ENCODE data around the gene ILDR2.

DNA sequence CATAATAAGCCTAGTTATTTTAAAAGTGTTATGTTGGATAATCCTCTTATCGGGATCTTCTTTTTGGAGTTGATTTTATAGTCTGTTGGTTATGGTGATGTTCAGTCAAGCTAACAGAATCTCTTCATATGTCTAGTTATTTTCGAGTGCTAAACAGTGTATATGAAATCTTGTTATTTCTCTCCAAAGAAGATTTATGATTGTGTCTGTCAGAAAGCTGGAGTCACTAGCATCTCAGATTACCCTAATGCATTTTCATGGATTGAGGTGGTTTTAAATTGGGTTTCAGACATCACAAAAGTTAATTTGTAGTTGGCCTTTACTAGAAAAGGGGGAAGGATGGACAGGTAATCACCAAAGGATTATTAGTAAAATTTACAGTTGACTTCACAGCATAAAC lies 27.0 kb upstream of the ILDR2 start:
- TF ChIP-seq, protein P1, sequence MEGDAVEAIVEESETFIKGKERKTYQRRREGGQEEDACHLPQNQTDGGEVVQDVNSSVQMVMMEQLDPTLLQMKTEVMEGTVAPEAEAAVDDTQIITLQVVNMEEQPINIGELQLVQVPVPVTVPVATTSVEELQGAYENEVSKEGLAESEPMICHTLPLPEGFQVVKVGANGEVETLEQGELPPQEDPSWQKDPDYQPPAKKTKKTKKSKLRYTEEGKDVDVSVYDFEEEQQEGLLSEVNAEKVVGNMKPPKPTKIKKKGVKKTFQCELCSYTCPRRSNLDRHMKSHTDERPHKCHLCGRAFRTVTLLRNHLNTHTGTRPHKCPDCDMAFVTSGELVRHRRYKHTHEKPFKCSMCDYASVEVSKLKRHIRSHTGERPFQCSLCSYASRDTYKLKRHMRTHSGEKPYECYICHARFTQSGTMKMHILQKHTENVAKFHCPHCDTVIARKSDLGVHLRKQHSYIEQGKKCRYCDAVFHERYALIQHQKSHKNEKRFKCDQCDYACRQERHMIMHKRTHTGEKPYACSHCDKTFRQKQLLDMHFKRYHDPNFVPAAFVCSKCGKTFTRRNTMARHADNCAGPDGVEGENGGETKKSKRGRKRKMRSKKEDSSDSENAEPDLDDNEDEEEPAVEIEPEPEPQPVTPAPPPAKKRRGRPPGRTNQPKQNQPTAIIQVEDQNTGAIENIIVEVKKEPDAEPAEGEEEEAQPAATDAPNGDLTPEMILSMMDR (conservative IDR thresholded peaks at IDR 0.05 in 1 of 2, IDR thresholded peaks at IDR 0.05 in 1 of 2; ENCODE audit: low read depth in 1 of 2, low read length in 2 of 2) = no peak
- TF ChIP-seq EZH2 (IDR thresholded peaks at IDR 0.05; ENCODE audit: low read length, missing control alignments) = no peak
